HepG2 (cell line): ENCODE results near the gene HES7.

Source experiments
- CBX2 ChIP-seq, 2 experiments: fragments of 200-600 bp in 1 of 2; sonication (generic); formaldehyde crosslinking in 1 of 2; IDR thresholded peaks; 2 replicates each; pipeline versions ENCODE4 v1.7.0 to v1.8.1; 2018 to 2022; ENCODE audit warnings: low read depth in 2 of 2, low read length in 1 of 2, mild to moderate bottlenecking in 1 of 2, missing genetic modification reagents in 1 of 2
- PITX1 ChIP-seq: sonication (generic); formaldehyde crosslinking; IDR thresholded peaks from 2 replicates; pipeline ENCODE4 v1.5.1; 2020; ENCODE audit warnings: mild to moderate bottlenecking, missing genetic modification reagents
- SP5 ChIP-seq: IDR thresholded peaks from 2 replicates; pipeline ENCODE4 v1.6.1; 2016; ENCODE audit warnings: low read depth, borderline replicate concordance
- USF2 ChIP-seq, 2 experiments: sonication (generic) in 1 of 2; formaldehyde crosslinking in 1 of 2; IDR thresholded peaks; 2 replicates each; pipeline versions ENCODE4 v1.5.1 to v1.6.1; 2011 to 2020; ENCODE audit warnings: borderline replicate concordance in 1 of 2, low read depth in 1 of 2, low read length in 1 of 2, mild to moderate bottlenecking in 1 of 2, missing genetic modification reagents in 1 of 2, moderate library complexity in 1 of 2
- ZNF143 ChIP-seq: sonication (generic); formaldehyde crosslinking; IDR thresholded peaks from 2 replicates; pipeline ENCODE4 v1.4.0; 2020; ENCODE audit warnings: missing genetic modification reagents
- ZNF513 ChIP-seq: sonication (generic); formaldehyde crosslinking; conservative IDR thresholded peaks from 2 replicates; pipeline ENCODE4 v1.5.0; 2020; ENCODE audit warnings: missing genetic modification reagents
- ZSCAN22 ChIP-seq: sonication (generic); formaldehyde crosslinking; IDR thresholded peaks from 2 replicates; pipeline ENCODE4 v1.4.0; 2020; ENCODE audit warnings: mild to moderate bottlenecking, missing genetic modification reagents
- TF ChIP-seq, protein P1 (sequence below): fragments of 450-650 bp; IDR thresholded peaks from 2 replicates; pipeline ENCODE4 v1.6.1; 2017; ENCODE audit warnings: mild to moderate bottlenecking
- TF ChIP-seq, protein P2 (sequence below): sonication (generic); formaldehyde crosslinking; IDR thresholded peaks from 2 replicates; pipeline ENCODE4 v1.5.0; 2020; ENCODE audit warnings: mild to moderate bottlenecking, missing genetic modification reagents, moderate library complexity

GRCh38 chr17:8117367-8117979, 6.4 kb downstream of the HES7 start:
- no peak for TF ChIP-seq SP5 (CRISPR knock-in tag)
- TF ChIP-seq ZNF513 (CRISPR knock-in tag), result no peak
- TF ChIP-seq USF2 (IDR thresholded peaks at IDR 0.05; ENCODE audit: low read depth, low read length), result no peak
- TF ChIP-seq USF2 (CRISPR knock-in tag; IDR thresholded peaks at IDR 0.05; ENCODE audit: borderline replicate concordance), result no peak
- TF ChIP-seq, protein P1, sequence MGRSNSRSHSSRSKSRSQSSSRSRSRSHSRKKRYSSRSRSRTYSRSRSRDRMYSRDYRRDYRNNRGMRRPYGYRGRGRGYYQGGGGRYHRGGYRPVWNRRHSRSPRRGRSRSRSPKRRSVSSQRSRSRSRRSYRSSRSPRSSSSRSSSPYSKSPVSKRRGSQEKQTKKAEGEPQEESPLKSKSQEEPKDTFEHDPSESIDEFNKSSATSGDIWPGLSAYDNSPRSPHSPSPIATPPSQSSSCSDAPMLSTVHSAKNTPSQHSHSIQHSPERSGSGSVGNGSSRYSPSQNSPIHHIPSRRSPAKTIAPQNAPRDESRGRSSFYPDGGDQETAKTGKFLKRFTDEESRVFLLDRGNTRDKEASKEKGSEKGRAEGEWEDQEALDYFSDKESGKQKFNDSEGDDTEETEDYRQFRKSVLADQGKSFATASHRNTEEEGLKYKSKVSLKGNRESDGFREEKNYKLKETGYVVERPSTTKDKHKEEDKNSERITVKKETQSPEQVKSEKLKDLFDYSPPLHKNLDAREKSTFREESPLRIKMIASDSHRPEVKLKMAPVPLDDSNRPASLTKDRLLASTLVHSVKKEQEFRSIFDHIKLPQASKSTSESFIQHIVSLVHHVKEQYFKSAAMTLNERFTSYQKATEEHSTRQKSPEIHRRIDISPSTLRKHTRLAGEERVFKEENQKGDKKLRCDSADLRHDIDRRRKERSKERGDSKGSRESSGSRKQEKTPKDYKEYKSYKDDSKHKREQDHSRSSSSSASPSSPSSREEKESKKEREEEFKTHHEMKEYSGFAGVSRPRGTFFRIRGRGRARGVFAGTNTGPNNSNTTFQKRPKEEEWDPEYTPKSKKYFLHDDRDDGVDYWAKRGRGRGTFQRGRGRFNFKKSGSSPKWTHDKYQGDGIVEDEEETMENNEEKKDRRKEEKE, result no peak
- TF ChIP-seq PITX1 (CRISPR knock-in tag), result no peak
- no peak for TF ChIP-seq CBX2 (IDR thresholded peaks at IDR 0.05; ENCODE audit: low read depth, low read length)
- no peak for TF ChIP-seq CBX2 (CRISPR knock-in tag; IDR thresholded peaks at IDR 0.05; ENCODE audit: low read depth)
- TF ChIP-seq ZSCAN22 (CRISPR knock-in tag), result no peak
- TF ChIP-seq, protein P2, sequence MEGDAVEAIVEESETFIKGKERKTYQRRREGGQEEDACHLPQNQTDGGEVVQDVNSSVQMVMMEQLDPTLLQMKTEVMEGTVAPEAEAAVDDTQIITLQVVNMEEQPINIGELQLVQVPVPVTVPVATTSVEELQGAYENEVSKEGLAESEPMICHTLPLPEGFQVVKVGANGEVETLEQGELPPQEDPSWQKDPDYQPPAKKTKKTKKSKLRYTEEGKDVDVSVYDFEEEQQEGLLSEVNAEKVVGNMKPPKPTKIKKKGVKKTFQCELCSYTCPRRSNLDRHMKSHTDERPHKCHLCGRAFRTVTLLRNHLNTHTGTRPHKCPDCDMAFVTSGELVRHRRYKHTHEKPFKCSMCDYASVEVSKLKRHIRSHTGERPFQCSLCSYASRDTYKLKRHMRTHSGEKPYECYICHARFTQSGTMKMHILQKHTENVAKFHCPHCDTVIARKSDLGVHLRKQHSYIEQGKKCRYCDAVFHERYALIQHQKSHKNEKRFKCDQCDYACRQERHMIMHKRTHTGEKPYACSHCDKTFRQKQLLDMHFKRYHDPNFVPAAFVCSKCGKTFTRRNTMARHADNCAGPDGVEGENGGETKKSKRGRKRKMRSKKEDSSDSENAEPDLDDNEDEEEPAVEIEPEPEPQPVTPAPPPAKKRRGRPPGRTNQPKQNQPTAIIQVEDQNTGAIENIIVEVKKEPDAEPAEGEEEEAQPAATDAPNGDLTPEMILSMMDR (CRISPR knock-in tag), result no peak
- no peak for TF ChIP-seq ZNF143 (CRISPR knock-in tag)
